GM06990 (cell line): ENCODE data around the gene ARID4B.

ENCODE experiments used
- DNase-seq: peaks from one replicate; pipeline ENCODE4 v3.0.0-alpha.2; 2011; ENCODE audit not compliant: insufficient read length; ENCODE audit errors: extremely low read depth
- H3K27me3 ChIP-seq: replicated peaks from 2 replicates; pipeline ENCODE4 v1.6.0; 2011; ENCODE audit warnings: low read length; ENCODE audit not compliant: control insufficient read depth, insufficient read depth
- H3K36me3 ChIP-seq: 2 replicates; pipeline ENCODE4 v1.5.1; 2011; ENCODE audit warnings: low read length; ENCODE audit not compliant: control insufficient read depth, insufficient read depth
- H3K4me3 ChIP-seq: replicated peaks from 2 replicates; pipeline ENCODE4 v1.5.1; 2011; ENCODE audit warnings: low read depth, mild to moderate bottlenecking, control low read depth, low read length
- TF ChIP-seq, protein P1 (sequence below): IDR thresholded peaks from 2 replicates; pipeline ENCODE4 v1.5.1; 2011; ENCODE audit warnings: low read length, control low read depth, mild to moderate bottlenecking, inconsistent platforms; ENCODE audit not compliant: insufficient read depth, poor library complexity, severe bottlenecking

ARID4B gene

DNA sequence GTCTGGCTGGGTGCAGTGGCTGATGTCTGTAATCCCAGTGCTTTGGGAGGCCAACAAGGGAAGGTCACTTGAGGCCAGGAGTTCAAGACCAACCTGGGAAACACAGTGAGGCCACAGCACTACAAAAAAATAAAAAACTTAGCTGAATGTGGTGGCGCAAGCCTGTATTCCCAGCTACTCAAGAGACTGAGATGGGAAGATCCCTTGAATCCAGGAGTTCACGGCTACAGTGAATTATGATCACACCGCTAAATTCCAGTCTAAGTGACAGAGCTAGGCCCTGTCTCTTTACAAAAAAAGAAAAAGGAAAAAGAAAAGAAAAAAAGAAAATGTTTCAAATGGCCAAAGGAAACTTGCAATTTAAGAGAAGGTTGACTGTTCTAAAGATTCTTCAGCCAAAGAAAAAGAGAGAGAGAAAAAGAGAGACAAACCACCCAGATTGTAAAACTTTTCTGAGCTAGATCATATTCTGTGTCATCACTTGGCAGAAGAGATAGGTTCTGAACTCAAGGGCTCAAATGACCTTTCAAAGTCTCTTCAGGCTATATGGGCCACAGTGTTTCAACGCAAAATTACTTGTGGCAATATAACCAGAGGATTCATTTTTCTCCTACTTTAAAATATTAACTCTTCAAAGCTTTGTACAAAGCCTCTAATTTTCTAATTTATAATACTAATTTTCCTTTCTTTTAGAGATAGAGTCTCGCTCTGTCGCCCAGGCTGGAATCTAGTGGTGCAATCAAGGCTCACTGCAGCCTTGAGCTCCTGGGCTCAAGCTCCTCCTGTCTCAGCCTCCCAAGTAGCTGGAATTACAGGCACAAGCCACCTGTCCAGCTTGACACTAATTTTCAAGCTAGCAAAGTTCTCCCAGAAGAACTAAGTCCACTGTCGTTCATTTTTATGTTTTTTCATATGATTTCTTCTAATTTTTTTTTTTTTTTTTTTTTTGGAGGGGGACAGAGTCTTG is 20.5 kb downstream of the ARID4B start:
- Histone ChIP-seq H3K4me3 (no peak overlapping the region), H3K36me3 (no peaks in the 10 kb centered on the region; the same call in 1 of the 2 replicates), H3K27me3 (no peaks in the 10 kb centered on the region)
- TF ChIP-seq, protein P1, sequence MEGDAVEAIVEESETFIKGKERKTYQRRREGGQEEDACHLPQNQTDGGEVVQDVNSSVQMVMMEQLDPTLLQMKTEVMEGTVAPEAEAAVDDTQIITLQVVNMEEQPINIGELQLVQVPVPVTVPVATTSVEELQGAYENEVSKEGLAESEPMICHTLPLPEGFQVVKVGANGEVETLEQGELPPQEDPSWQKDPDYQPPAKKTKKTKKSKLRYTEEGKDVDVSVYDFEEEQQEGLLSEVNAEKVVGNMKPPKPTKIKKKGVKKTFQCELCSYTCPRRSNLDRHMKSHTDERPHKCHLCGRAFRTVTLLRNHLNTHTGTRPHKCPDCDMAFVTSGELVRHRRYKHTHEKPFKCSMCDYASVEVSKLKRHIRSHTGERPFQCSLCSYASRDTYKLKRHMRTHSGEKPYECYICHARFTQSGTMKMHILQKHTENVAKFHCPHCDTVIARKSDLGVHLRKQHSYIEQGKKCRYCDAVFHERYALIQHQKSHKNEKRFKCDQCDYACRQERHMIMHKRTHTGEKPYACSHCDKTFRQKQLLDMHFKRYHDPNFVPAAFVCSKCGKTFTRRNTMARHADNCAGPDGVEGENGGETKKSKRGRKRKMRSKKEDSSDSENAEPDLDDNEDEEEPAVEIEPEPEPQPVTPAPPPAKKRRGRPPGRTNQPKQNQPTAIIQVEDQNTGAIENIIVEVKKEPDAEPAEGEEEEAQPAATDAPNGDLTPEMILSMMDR: no peak
- no peak for DNase-seq

DNA sequence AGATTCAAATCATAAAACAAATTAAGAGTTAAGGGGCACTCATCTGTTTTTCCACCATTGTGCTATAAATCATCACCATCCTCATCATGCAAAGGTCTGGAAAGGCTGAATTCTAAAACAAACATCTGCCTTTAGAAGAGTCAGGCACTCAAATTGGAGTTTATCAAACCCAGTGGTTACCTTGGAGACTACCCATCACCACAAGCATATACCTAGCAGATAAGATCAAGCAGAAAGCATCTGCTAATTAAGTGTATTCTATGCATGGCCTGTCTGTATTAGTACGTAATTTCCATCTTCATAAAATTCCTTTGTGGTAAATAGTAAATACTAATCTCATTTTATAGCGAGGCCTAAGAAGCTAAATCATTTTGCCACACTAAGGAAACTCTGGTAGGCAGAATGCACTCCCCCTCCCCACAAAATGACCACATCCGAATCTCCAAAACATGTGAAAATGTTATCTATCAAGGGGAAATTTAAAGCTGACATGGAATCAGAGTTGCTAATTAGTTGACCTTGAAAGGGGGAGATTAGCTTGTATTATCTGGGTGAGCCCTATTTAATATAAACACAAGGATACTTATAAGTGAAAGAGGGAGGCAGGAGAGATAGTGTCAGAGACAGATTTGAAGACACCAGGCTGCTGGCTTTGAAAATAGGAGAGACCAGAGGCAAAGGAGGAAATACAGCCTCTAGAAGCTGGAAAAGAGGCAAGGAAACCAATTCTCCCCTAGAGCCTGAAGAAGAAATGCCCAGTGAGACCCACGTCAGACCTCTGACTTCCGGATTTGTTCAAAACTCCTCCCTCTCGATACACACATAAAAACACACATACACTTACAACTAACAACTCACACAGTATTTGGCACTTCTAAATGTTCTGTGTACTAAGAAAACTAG is 23.2 kb downstream of the ARID4B start:
- TF ChIP-seq, protein P1: no peak
- Histone ChIP-seq H3K4me3 (no peak overlapping the region), H3K36me3 (no peaks in the 10 kb centered on the region), H3K27me3 (no peaks in the 10 kb centered on the region)
- DNase-seq: no peak

DNA sequence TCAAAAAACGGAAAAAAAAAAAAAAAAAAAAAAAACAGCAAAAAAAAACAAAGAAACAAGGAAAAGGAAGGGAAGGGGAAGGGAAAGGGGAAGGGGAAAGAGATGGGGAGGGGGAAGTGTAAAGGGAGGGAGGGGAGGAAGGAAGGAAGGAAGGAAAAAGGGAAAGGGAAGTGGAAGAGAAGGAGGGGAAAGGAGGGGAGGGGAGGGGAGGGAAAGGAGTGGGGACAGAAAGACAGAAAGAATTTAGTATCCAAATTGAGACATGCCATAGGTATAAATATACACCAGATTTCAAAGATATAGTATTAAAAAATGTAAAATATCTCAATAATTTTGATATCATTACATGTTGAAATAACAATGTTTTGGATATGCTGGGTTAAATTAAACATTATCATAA is 25.8 kb downstream of the ARID4B start:
- no peak for DNase-seq
- TF ChIP-seq, protein P1: no peak
- H3K4me3 ChIP-seq: no peak overlapping the region
- no peaks in the 10 kb centered on the region for H3K27me3 ChIP-seq
- no peaks in the 10 kb centered on the region for H3K36me3 ChIP-seq

DNA sequence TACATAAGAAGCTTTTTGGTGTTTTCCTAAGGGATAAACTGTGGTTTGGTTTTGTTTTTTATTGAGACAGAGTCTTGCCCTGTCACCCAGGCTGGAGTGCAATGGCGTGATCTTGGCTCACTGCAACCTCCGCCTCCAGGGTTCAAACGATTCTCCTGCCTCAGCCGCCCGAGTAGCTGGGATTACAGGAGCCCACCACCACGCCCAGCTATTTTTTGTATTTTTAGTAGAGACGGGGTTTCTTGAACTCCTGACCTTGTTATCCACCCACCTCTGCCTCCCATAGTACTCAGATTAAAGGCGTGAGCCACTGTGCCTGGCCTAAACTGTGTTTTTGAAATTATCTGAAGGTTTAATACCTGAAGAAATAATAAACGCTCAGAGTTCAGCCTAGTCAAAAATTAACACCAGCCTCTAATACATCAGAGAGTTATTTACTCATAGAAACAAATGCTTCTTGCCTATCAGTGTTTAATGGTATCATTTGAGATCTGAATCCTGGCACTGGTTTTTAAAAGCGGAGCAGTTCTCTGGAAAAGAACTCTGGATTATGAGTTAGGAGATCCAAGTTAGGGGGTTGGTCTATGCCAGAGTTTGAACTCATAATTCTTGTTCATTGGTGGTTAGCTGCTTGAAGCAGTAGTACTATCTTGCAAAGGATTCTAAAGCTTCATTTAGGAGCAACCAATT is 28.7 kb downstream of the ARID4B start:
- no peak for DNase-seq
- Histone ChIP-seq H3K36me3 (no peaks in the 10 kb centered on the region), H3K27me3 (no peaks in the 10 kb centered on the region), H3K4me3 (no peak overlapping the region)
- TF ChIP-seq, protein P1: no peak

DNA sequence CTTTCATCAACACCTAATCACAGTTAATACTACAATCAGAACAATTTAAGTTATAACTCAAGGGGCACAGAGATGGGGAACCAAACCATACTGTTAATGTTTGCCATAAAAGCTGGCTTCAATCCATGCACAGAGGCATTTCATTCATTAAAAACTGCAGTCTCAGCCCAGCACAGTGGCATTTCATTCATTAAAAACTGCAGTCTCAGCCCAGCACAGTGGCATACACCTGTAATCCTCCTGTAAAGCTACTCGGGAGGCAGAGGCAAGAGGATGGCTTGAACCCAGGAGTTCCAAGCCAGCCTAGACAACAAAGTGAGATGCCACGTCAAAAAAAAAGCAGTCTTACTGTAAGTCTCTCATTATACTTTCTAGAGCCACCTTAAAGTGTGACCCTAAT is 29.2 kb downstream of the ARID4B start:
- DNase-seq: no peak
- H3K27me3 ChIP-seq: no peaks in the 10 kb centered on the region
- H3K4me3 ChIP-seq: no peak overlapping the region
- TF ChIP-seq, protein P1: no peak
- no peaks in the 10 kb centered on the region for H3K36me3 ChIP-seq
